HG03045 (cell line): Measurements from ENCODE around the gene MAP3K21.
A peak's percentile ranks its signal among the peaks of the same experiment; 100 is the strongest.

Experiments
- ATAC-seq: cut with Tn5 transposase; IDR thresholded peaks from one replicate; pipeline ENCODE4 v1.9.1; 2021; ENCODE audit warnings: mild to moderate bottlenecking, moderate library complexity; ENCODE audit not compliant: unreplicated experiment

The MAP3K21 gene

DNA sequence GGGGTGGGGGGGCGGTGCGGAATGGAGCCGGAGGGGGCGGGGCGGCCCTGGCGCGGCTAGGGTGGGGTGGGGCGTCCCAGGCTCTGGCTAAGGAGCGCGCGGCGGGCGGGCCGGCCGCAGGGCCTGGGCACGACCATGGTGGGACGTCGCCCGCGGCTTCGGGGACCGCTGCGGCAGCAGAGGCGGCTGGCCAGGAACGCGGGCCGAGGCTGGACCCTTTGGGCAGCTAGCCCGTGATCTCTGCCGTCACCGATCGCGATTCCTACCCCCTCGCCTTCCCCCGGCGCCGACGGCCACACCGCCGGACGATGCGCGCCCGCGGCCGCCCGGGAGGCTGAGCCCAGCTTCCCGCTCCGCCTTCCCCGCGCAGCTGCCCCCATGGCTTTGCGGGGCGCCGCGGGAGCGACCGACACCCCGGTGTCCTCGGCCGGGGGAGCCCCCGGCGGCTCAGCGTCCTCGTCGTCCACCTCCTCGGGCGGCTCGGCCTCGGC lies at the start of gene MAP3K21:
Gene MAP3K21, plus strand, starts transcription at position 74 of the 491 bp plus-strand sequence. Its CDS starts 305 bp downstream, at position 379.
- ATAC-seq, result peak; percentile 47

GRCh38 chr1:233278631-233279030 lies 48.9 kb upstream of the MAP3K21 start:
- ATAC-seq, result no peak

DNA sequence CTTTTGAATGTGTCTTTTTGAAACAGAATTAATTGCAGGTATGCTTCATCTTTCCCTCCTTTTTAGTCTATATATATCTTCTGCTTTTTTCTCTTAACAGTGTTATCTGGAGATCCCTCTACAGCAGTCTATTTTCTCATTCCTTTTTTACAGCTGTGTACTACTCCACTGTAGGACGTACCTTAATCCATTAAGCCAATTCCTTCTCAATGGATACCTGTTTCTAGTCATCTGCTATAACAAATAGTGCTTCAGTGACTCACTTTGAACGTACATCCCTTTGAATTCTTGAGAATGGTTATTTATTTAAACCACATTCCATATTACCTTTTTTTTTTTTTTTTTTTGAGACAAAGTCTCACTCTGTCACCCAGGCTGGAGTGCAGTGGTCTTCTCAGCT lies 47.6 kb upstream of the MAP3K21 start:
- no peak for ATAC-seq

GRCh38 chr1:233281711-233282581 lies 45.6 kb upstream of the MAP3K21 start:
- peak; percentile 89 for ATAC-seq

- ATAC-seq, result no peak
Measured at GRCh38 chr1:233282582-233282886, 45.0 kb upstream of the MAP3K21 start.

DNA sequence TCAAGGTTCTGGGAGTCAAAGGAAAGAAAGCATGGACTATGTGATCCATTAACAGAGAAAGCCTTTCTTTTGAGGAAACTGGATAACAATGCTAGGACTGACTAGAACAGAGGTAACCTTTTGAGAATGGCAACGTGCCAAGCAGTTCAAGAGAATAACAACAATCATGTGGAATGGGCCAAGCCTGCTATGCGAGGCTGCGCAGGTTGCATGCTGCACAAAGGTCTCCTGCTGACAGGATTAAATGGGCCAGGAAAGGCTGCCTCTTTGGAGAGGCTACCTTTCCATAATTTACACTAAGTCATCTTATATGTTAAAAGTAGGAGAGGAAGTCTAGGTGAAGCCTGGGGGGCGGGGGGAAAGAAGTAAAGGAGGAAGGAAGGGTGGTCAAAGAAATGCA lies 37.8 kb upstream of the MAP3K21 start:
- ATAC-seq, result no peak

DNA sequence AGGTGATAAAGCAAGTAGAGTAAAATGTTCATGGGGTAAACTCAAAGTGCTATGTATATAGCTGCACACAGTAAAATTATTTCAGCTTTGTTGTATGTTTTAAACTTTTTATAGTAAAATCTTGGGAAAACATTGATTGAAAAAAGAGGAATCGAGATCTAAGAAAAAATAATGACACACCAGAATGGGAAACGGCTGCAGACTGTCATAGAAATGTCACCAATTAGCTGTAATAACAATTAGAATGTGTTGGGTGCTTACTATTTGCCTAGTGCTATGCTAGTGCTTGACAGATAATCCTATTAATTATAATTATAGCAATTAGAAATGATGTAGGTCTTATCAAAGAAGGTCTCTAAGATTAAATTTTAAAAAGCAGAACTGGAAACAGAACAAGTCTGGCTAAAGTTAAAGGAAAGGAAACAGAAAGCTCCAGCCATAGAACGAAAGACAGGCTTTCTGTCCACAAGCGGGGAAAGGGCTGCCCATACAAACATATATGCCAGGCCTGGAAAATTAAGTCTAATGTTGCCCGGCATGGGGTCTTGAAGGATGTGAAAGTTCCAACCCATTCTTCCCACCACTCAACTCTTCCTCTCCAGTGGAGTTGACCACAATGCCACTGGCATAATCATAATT lies 37.0 kb upstream of the MAP3K21 start:
- ATAC-seq, result no peak

GRCh38 chr1:233293556-233294446 lies 33.7 kb upstream of the MAP3K21 start:
- ATAC-seq, result no peak

DNA sequence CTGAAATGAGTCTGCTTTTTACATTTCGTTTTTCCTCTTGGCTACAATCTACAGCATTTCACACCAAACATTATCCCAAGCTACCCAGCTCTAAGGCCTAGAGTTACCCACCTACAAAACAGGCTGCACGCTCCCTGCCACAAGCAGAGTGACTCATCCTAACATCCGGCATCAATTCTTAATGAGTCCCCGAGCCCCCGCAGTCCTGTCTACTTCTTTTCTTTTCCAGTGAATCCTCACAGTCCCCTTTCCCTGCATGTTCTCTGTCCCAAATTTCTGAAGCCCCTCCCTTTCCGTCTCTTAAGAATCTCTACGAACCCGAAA lies 32.6 kb upstream of the MAP3K21 start:
- ATAC-seq, result peak; percentile 38

DNA sequence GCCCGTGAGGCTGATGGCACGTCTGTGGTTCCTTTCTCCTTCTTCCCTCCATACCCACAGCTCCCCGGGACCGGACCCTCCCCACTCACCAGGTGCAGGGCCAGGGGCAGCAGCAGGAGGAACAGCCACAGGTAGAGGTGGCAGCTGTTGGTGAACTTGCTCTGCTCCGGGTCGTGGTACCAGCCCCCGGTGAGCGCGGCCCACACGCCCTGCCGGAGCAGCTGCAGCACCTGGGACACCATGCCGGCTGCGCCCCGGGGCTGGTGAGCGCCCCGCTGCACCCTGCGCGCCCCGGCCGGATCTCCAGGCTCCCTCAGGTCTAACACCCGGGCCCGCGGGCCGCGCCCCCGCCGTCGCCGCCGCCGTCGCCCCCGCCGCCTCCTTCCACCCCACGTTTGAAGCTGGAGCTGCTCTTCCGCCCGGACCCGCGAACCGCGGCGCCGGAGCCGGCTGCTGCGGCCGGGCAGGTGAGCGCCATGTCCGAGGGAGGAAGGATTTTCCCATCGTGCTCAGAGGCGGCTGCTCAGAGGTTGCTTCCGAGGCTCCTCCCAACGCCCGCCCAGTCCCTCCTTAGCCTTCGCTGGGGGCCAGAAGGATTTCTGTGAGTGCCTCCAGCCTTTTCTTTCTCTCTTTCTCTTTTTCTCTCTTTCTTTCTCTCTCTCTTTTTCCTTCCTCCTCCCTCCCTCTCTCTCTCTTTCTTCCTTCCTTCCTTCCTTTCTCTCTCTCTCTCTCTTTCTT lies 32.1 kb upstream of the MAP3K21 start, which contains the start of gene PCNX2:
Gene PCNX2, minus strand, starts transcription at position 489 of the 738 bp plus-strand sequence. Its CDS starts 247 bp downstream, at position 242.
- peak; percentile 96 for ATAC-seq

- no peak for ATAC-seq
Measured at GRCh38 chr1:233295975-233296322, 31.6 kb upstream of the MAP3K21 start.

- ATAC-seq, result no peak
Measured at GRCh38 chr1:233299450-233299849, 28.1 kb upstream of the MAP3K21 start.

GRCh38 chr1:233300326-233300725 lies 27.2 kb upstream of the MAP3K21 start:
- no peak for ATAC-seq

GRCh38 chr1:233304489-233305102 lies 22.9 kb upstream of the MAP3K21 start:
- no peak for ATAC-seq

GRCh38 chr1:233313434-233314155 lies 13.9 kb upstream of the MAP3K21 start:
- no peak for ATAC-seq

DNA sequence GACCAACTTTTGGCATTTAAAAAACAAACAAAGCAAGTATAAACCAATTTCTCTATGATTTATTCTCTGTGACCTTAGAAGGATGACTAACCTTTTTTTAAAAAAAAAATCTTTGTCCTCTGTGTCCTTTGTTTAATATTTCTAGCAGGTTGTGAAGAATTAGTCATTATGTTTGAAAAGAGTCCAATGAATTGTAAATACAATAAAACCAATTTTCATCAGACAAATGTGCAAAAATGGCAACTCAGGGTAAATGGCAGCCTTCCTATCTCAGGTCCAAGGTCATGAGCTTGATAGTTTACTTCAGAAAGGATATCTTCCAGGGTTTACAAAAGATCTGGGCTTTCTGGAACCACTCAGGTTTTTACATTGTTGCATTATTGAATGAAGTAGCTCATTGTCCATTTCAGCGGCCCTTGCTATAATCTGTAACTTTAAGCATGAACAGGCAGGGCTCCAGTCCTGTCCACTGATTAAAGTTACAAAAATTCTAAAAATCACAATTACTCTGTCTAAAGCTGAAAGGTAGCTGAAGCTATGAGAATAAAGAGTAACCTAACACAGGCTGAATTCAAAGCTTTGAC lies 11.7 kb upstream of the MAP3K21 start:
- no peak for ATAC-seq

GRCh38 chr1:233316473-233316872 lies 11.1 kb upstream of the MAP3K21 start:
- no peak for ATAC-seq

GRCh38 chr1:233319272-233319671 lies 8.3 kb upstream of the MAP3K21 start:
- no peak for ATAC-seq

DNA sequence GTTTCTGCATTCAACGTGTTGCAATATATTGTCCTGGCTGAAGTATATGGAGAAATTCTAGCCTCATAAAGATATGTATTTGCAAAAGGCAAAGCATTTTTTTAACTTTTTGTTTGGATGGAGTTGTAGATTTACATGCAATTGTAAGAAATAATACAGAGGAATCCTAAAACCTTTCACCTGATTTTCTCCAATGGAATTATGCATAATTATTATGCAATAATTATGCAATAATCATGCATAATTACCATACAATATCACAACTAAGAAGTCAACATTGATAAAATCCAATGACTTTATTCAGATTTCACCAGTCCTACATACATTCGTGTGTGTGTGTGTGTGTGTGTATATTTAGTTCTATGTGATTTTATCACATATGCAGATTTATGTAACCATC lies 7.5 kb upstream of the MAP3K21 start:
- no peak for ATAC-seq
